ENCODE results near the gene MEF2C. TPM values are rescaled to one million over a fixed set of nuclear protein-coding genes. Genes with fewer than 3 reads are reported as not detected.
A peak's percentile ranks its signal among the peaks of the same experiment; 100 is the strongest.
"Not testable (repeated sequence)": the region's sequence is repeated elsewhere in the genome, so short reads cannot be mapped to it uniquely, and the experiment has no call there.

MEF2C gene
- polyA plus RNA-seq (ENCODE audit: insufficient read length in 10 of 10), result 1,000 to 10,000 TPM in 1 of 10 donors, 100 to 1,000 TPM in 9; 444 to 1,011 (median 648) TPM
- long read RNA-seq, donor 1, full-length matches to known transcripts, result 33 of 255 reads
- long read RNA-seq, donor 1, partial matches to known transcripts, result 187 of 255 reads
- long read RNA-seq, donor 1, other reads (novel, unspliced or antisense), result 35 of 255 reads
- long read RNA-seq, donor 2, full-length matches to known transcripts, result 30 of 247 reads
- long read RNA-seq, donor 2, partial matches to known transcripts, result 188 of 247 reads
- long read RNA-seq, donor 2, other reads (novel, unspliced or antisense), result 29 of 247 reads
- long read RNA-seq, donor 3, partial matches to known transcripts, result 0 of 2 reads
- long read RNA-seq, donor 3, other reads (novel, unspliced or antisense), result 0 of 2 reads
- long read RNA-seq, donor 4, full-length matches to known transcripts, result 19 of 150 reads
- long read RNA-seq, donor 4, partial matches to known transcripts, result 92 of 150 reads
- long read RNA-seq, donor 4, other reads (novel, unspliced or antisense), result 39 of 150 reads
- long read RNA-seq, donor 5, full-length matches to known transcripts, result 28 of 302 reads
- long read RNA-seq, donor 5, partial matches to known transcripts, result 237 of 302 reads
- long read RNA-seq, donor 5, other reads (novel, unspliced or antisense), result 37 of 302 reads
- long read RNA-seq, donor 6, full-length matches to known transcripts, result 33 of 199 reads
- long read RNA-seq, donor 6, partial matches to known transcripts, result 112 of 199 reads
- long read RNA-seq, donor 6, other reads (novel, unspliced or antisense), result 54 of 199 reads
- long read RNA-seq, donor 7, full-length matches to known transcripts, result 41 of 177 reads
- long read RNA-seq, donor 7, partial matches to known transcripts, result 104 of 177 reads
- long read RNA-seq, donor 7, other reads (novel, unspliced or antisense), result 32 of 177 reads
- long read RNA-seq, donor 8, full-length matches to known transcripts, result 18 of 199 reads
- long read RNA-seq, donor 8, partial matches to known transcripts, result 174 of 199 reads
- long read RNA-seq, donor 8, other reads (novel, unspliced or antisense), result 7 of 199 reads
- long read RNA-seq, donor 9, partial matches to known transcripts, result 0 of 8 reads
- long read RNA-seq, donor 9, other reads (novel, unspliced or antisense), result 0 of 8 reads

DNA sequence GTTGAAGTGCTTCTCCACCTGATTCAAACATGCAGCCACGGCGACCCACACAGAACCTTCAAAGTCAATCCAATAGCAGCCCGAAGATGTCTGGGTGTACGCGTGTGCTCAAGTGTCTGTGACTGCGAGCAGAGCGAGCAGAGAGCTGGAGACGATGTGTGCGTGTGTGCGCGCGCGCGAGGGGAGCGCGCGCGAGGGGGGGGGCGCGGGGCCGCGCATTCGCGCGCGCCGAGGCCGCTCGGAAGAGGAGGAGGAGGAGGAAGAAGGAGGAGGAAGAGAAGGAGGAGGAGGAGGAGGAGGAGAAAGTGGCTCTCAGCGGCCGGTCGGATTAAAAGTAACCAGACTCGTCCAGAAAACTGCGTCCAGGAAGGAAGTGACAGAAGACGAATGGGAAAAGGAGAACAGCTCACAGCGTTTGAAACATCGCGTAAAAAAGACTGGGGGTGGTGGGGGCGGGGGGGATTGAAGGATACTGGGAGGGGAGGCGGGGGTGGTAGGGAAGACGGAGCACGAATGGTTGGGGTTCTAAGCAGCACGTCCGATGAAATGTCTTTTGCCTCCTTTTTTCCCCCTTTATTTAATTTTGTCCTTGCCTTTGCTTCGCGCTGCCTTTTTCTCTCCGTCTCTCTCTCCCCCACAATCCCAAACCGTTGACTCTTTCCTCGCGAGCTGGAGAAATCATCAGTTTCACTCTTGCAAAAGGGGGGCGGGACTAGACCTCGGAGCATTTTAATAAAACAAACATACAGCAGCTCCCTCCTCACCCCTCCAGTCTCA is at the start of gene MEF2C:
TSS of gene MEF2C (minus strand) at position 126 of the 777 bp plus-strand sequence. CDS start 59,396 bp downstream, outside the sequence.
- DNase-seq, result peak; percentile 90 to 97 (median 92)

DNA sequence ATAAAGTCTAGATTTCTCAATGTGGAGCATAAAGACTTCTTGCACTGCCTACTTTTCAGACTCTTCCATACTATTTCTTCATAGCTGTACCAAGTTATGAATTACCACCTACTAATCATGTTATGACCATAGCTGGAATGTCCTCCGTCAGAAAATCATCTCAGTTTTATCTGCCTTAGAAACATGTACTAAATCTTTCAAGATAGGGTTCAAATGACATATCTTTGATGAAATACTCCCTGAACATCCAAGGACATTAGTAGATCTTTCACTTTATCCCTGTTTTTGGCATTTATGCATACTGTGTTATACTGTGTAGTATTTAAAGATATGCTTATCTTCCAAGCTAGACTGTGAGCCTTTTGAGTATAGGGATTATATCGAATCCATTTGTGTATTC is 49.6 kb upstream of the MEF2C start:
- DNase-seq, result no peak

DNA sequence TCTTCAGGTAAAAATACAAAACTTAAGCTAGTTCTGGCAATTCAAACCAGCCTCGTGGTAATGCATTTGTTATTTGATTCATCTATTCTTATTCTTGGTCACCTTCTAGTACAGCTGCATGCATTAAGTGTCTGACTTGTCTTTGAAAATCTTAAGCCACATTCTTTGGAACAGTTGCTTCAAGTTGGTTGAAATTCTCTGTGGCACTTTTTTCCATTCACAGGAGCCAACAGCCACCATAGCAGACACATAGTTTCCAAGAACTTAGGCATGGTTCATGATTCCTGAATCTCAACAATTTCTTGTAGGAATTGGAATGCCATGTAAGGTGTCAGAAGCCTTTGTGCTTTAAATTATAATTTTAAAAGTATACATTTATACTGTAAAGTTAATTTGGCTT is 47.4 kb upstream of the MEF2C start:
- DNase-seq, result no peak

DNA sequence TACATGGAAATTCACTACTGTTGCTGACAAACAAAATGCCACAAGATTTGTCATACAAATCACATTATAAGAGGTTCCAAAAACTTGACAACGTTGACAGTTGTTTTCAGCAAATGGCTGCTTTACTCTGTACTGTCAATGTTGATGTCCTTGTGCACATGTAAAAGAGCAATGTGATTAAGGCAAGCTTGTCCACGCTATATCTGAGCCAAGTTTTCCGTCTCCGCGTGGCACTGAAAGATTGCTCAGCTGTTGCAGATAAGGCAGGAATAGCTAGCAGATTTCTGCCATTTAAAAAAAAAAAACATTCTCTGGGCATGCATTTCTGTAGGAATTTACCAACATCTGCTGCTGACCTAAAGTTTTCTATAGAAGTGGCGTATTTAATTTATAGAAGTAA is 46.4 kb upstream of the MEF2C start:
- no peak for DNase-seq

DNA sequence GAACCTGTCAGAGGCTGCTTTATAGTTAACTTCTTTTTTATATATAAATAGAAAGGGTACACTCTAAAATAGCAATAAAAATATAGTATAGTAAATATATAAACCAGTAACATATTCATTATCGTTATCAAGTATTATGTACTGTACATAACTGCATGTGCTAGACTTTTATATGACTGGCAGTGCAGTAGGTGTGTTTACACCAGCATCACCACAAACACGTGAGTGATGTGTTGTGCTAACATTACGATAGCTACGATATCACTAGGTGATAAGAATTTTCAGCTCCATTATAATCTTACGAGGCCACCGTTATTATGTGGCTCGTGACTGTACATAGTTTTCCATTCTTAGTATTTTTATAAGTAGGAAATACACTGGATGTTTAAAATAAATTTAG is 43.8 kb upstream of the MEF2C start:
- no peak for DNase-seq

DNA sequence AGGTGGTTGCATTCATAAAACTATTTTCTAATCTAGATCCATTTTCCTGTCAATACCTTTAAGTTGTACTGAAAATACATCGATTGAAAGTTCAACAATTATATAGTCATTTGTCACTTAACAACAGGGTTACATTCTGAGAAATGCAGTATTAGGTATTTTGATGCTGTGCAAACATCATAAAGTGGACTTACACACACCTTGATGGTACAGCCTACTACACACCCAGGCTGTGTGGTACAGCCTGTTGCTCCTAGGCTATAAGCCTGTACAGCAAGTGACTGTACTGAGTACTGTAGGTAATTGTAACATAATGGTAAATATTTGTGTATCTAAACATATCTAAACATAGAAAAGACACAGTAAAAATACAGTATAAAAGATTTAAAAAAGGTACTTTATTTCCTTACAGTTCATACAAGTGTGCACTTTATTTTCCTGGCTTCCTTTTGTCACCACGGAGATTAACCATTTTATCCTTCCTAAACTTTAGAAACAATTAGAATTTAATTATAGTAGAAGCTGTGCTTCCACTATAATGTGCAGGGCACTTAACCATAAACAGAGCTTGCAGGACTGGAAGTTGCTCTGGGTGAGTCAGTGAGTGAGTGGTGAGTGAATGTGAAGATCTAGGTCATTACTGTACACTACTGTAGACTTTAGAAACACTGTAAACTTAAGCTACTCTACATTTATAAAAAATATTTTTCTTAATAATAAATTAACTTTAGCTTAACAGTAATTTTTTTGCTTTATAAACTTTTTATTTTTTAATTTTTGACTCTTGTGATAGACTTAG is 42.9 kb upstream of the MEF2C start:
- DNase-seq, result no peak

DNA sequence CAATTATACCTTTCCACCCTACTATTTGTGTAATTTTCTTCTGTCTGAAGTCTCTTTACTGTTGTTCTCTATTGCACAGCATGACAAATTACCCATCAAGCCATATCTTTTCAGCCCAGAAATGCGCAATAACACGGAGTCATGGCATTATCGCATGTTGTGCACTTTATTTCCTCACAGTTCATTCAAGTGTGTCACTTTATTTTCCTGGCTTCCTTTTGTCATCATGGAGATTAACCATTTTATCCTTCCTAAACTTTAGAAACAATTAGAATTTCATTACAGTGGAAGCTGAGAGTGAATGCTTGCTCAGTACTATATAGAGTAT is 41.3 kb upstream of the MEF2C start:
- DNase-seq, result no peak

DNA sequence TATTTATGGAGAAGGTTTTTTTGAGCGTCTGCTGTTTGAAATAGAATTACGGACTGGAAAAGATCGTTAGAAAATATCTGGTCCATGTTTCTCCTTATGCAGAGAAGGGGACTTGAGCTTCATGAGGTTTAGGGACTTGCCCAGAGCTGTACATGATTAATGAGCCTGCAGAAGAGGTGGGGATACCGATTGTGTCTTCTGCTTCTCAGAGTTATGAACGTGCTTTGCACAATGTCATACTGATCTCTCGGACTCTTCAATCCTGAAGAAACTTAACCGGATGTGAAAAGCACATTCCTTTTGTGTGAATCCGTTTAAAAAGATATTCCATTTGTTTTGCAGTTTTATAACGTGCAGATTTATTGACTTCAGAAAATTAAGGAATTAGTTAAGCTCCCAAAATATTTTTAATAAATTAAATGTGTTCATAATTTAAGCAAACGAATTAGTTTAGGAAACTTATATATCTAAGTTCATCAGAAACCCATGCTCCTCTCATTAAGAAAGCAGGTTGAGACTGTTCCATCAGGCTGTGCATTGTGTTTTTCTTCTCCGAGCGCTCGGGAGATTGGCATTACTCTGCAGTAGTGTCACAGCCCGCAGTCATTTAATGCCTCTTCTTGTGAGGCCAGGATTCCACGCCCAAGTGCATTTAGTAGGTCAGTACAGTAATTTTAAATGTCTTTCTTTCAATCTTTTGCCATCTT is 40.8 kb upstream of the MEF2C start:
- no peak for DNase-seq

DNA sequence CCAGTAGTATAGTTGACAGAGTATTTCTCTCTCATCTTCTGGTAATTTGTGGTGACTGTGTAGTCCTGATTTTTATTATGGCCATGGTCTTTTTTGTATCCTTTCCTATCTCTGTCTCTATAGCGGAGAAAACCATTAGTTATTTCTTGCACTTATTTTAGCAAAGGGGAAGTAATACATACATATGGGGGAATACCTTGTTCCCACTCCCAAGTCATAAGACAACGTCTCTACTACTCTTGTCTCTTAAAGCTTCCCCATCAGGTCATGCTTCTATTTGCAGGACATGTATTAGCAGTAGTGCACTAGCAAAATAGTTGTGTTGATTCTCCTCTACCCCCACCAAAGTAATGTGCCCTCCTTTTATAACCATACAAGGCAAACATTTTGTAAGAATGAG is 29.8 kb upstream of the MEF2C start:
- DNase-seq, result not testable (repeated sequence)

DNA sequence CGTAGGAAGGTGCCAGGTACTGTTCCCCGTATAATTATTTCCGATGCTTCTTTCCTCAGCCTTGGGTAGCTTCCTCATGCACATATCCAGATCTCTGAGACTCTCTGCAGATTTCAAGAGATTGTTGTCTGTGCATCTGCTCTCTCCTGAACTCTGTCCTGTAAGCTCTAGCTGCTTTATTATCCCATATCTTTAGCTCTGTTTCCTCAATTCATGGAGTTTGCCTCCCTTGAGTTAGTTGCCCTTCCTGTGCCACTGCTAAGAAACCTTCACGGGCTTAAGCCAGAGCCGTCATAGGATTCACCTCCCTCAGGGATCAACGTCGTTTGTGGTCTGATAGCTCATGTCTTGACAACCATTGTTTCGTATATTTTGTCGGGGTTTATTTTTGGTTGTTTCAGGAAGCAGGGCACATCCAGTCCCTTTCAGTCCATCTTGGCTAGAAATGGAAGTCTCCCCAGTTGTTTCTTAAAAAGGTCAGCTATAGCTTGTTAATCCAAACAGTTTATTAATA is 28.1 kb upstream of the MEF2C start:
- DNase-seq, result not testable (repeated sequence)

DNA sequence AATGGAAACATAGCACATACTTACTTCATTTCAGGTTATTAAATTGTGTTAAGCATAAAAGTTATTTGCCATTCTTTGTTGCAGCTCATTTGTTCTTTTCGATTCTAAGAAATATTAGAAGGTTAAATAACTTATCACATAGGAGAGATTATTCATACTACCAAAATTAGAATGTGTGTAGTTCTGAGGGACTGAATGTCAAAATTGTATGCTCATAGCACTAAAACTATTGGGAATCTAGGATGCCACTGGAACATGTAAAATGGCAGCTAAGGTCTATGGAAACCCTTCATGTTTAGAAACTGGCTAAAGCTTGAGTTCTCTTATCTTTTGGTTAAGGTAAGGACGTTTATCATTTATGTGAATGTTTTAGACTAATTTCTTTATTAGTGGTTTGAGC is 21.5 kb upstream of the MEF2C start:
- not testable (repeated sequence) for DNase-seq

DNA sequence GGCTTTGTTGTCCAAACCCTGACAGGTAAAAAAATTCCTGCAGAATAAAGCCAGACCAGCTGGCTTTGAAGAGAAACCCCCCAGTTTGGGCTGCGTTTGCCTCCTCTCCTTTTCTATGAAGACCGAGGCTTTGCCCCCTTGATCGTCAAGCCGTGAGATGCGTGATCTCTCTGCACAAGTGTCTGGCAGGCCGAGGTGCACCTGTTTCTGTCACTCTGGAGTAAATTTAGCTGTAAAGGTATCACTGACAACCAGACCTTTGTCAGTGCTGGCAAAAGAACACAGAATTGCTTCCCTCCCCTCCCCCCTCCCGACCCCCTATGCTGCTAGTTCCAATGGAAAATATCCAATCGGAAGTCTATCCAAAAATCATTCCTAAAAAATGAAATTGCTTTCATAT is 21.0 kb upstream of the MEF2C start:
- not testable (repeated sequence) for DNase-seq

DNA sequence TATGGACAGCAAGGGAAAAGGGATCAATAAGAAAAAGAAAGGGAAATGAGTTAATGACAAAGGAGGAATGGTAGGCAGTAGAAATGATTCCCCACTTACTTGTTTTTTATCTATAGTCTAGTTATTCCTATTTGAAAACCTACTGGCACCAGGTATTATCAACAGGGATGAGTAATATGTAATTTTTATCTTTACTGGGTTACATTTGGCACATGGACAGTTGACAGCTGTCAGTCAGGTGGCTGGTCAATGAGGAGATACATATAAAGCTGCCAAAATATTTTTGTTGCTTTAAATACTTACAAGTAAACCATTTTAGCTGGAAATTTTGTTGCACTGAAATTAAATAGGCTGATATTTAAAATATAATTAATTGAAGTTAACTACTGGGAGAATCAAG is 18.1 kb upstream of the MEF2C start:
- not testable (repeated sequence) for DNase-seq

DNA sequence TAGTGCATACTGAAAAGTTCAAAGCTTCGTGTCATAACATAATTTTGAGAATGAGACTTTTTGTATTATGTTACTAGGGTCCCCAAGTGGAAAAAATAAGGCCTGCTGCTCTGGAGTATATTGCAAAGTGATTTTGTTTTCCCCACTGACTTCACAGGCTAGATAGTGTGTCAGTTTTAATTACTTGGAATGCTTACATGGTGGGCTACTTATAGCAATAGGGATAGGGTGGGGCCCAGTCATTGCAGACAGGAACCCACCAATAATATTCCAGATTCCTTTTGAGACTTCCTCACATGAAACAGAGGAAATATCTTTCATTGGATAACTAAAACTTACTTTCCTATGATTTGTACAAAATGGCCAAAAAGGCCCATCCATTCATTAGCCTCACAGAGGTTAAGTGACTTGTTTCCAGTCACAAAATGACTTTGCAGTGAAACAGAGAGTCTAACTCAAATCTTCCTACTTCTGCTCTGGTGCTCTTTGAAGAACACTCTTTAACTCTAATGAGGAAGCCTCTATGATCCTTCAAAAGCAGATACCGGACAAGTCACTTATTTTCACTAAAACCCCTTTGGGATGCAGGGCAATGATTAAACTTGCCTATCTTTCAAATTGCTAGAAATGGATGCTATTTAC is 16.2 kb upstream of the MEF2C start:
- no peak for DNase-seq

DNA sequence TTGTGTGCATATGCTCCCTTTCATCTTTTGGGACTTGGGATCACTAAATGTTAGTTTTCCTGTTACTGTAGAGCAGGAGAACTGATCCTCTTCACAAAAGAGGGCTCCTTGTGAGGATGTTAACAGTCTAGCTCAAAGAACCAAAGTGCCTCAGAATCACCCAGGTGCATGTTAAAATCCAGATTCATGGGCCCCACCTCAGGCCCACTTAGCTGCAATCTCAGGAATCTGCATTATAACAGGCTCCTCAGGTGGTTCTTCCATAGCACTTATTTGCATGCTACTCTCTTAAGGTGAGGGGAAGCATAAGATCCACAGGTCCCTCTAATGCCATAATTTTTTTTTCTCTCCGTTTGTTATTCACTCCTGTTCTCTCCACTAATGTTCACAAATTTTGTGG is 14.8 kb upstream of the MEF2C start:
- DNase-seq, result no peak

DNA sequence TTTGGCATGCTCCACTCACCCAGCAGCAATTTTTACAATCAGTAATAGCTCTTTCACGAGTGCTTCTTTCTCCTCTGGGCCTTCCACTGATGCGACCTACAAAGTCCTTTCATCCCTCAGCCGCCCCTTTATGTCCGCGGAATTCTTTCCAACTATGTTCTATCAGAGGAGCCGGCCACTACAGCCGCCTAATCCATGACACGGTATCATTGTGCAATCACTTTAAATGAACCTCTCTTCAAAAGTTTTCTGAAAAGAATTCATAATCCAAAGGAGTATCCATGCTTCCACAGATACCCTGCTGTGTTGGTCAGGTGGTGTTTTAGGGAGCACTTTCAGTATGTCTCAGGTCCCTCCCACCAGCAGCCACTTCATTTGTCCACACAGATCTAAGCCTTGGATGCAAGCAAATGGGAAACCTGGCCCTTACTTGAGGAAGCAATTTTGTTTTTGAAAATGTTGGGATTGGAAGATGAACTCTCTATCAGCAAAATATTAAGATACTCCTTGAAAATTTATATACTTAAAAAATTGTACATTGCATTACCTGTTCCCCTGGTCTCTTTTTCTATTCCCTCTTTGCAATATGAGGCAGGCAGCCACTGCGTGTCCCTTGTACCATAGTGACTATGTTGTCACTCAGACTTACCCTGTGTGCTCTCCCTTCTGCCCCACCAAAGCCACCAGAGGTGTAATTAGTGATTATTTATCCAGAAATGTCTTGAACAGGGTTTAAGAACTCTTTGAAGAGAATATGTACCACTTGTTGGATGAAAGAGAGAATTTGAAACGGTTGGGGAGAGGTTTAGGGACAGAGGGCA is 12.9 kb upstream of the MEF2C start:
- DNase-seq, result no peak

DNA sequence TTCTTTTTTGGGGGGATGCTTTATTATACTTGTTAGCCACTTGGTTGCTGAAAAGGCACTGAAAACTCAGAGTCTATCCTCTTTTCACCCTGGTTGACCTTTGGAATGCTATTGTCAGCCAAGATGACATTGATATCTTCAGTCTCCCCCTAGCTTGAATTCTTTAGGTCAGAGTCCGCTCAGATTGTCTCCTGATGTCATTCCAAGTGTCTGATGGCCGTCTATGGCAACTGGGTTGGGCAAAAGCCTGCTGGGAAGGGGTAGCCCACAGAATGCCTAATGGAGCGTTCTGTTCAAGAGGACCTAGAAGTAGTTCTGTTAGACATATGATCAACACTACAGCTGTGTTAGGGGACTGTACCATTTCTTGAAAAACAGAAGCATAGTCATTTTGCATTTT is 9.7 kb upstream of the MEF2C start:
- no peak for DNase-seq

DNA sequence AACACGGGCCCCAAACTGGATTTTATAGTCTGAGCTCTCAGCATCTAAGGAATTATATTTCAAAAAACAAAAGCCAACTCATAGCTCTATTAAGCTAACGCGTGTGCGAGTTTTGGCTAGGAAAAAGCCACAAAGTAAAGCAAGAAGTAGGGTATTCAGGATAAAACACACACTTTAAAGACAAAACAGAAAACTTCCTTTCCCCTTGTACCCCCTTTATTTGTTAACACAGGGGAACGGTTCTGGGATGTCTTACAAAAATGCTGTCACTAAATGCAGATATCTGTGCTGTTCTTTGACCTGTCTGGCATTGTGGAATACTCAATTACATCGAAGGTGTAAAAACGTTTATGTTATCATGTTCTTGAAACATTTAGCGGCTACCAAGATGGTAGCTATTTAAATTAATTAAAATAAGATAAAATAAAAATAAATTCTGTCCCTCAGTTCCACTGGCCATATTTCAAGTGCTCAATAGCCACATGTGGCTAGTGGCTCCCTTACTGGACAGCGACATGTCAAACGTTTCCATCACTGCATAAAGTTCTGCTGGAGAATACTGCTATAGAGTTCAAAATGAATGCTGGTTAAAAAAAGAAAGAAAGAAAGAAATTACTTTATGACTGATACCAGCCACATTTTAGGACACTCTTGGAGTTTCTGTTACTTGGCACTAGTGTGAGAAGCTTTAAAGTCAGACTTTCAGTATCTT is 7.2 kb upstream of the MEF2C start:
- no peak for DNase-seq

Measured in muscle of back (tissue), 13 donors.